Transverse colon (tissue), 4 donors: ENCODE results near the gene DRC7. TPM values are rescaled to one million over a fixed set of nuclear protein-coding genes. Genes with fewer than 3 reads are reported as not detected.

Experiments
- DNase-seq: peaks from one replicate; pipeline ENCODE4 v3.0.0-alpha.2; 2019
- H3K27ac ChIP-seq, 4 donors: fragments of 200-600 bp; sonication (generic); 2 replicates each; pipeline ENCODE4 v1.5.1; 2016 to 2018; ENCODE audit warnings: inconsistent platforms in 4 of 4
- H3K27me3 ChIP-seq: fragments of 200-600 bp; sonication (generic); 2 replicates; pipeline ENCODE4 v1.5.1; 2017; ENCODE audit warnings: inconsistent platforms
- H3K36me3 ChIP-seq, 4 donors: fragments of 200-600 bp; sonication (generic); 2 replicates each; pipeline ENCODE4 v1.5.1; 2017 to 2019; ENCODE audit warnings: inconsistent platforms in 4 of 4
- H3K4me1 ChIP-seq, 4 donors: fragments of 200-600 bp; sonication (generic); 2 replicates each; pipeline ENCODE4 v1.5.1; 2017 to 2020; ENCODE audit warnings: inconsistent platforms in 4 of 4
- H3K4me3 ChIP-seq, 4 donors: fragments of 200-600 bp; sonication (generic); 1 replicate in 1 of 4; 2 replicates in 3 of 4; pipeline versions ENCODE4 v1.5.1 to v1.6.1; 2017 to 2019; ENCODE audit warnings: inconsistent platforms in 4 of 4
- H3K9me3 ChIP-seq, 2 donors: fragments of 200-600 bp; sonication (generic); 2 replicates each; pipeline ENCODE4 v1.5.1; 2017 to 2019; ENCODE audit warnings: inconsistent platforms in 2 of 2
- CTCF ChIP-seq, 5 experiments: fragments of 200-600 bp in 3 of 5; fragments of 450-650 bp in 2 of 5; sonication (generic) in 3 of 5; IDR thresholded peaks; 1 replicate in 2 of 5; 2 replicates in 3 of 5; pipeline ENCODE4 v1.5.1; 2016 to 2017; ENCODE audit warnings: antibody characterized with exemption in 5 of 5, inconsistent platforms in 3 of 5, mild to moderate bottlenecking in 2 of 5, moderate library complexity in 1 of 5
- EP300 ChIP-seq: sonication (generic); formaldehyde crosslinking; IDR thresholded peaks from one replicate; pipeline ENCODE4 v1.6.1; 2017; ENCODE audit warnings: antibody characterized with exemption, low read depth
- POLR2A ChIP-seq: fragments of 450-650 bp; IDR thresholded peaks from one replicate; pipeline ENCODE4 v1.6.1; 2016; ENCODE audit warnings: antibody characterized with exemption, mild to moderate bottlenecking, moderate library complexity
- POLR2AphosphoS5 ChIP-seq, 3 donors: sonication (generic); formaldehyde crosslinking; IDR thresholded peaks; one replicate each; pipeline ENCODE4 v1.6.1; 2016; ENCODE audit warnings: antibody characterized with exemption in 3 of 3
- WGBS, 2 donors: methylation state at CpG; one replicate each; pipeline ENCODE4 v1.1.5; 2018; ENCODE audit warnings: low coverage in 1 of 2; 5-methylcytosine and 5-hydroxymethylcytosine counted together
- in situ Hi-C, 4 donors: fragments of 200-750 bp; cut with MboI; loops; one replicate each; pipeline versions ENCODE4 v1.15.0 to v1.15.1; 2017; ENCODE audit warnings: low sequenced_read_pairs in 3 of 4, low pct_ligation_motif_present in 1 of 4, low pct_unique_long_range_greater_than_20kb in 1 of 4
- intact Hi-C: fragments of 100-400 bp; cut with DNase I; formaldehyde crosslinking; loops from one replicate; pipeline ENCODE4 v1.15.1; 2023; ENCODE audit warnings: low total_unique reads
- total RNA-seq, 4 donors: library from RNA; depleted of rRNA; stranded (reverse); fragments of >200 nt; gene quantifications; one replicate each; pipeline ENCODE4 v1.1.0, GENCODE V29; 2016

Gene DRC7
- not detected for total RNA-seq

- intact Hi-C loops (no loop called here), in situ Hi-C loops (no loop called here)
- TF ChIP-seq POLR2AphosphoS5 (IDR thresholded peaks at IDR 0.05) (no peak), POLR2A (no peak), EP300 (no peak), CTCF (IDR thresholded peaks at IDR 0.05) (no peak)
- H3K4me3 ChIP-seq, result peak within 1 kb of the TSS in 1 of 4 donors; percentile 23
- 30% methylated on average over 8 of the region's 8 CpGs; no CpG with 5 or more reads in 1 of the 2 donors for WGBS, 2 donors
- DNase-seq, result peak; percentile 25
- no peaks in the 10 kb centered on the region for H3K36me3 ChIP-seq
- no peaks in the 10 kb centered on the region for H3K4me1 ChIP-seq
- H3K27ac ChIP-seq, result no peak within 1 kb of the TSS
- no peaks in the 10 kb centered on the region for H3K9me3 ChIP-seq
- no peaks in the 10 kb centered on the region for H3K27me3 ChIP-seq
Observed at GRCh38 chr16:57694725-57695679, at the start of gene DRC7. Gene DRC7, plus strand, starts transcription at chr16:57694806. Its CDS starts 3,144 bp downstream, at chr16:57697950.

GRCh38 chr16:57645169-57645568 is 49.4 kb upstream of the DRC7 start:
- DNase-seq, result no peak
- H3K9me3 ChIP-seq, result no peaks in the 10 kb centered on the region
- intact Hi-C loops (loop anchor here (5.0 kb wide), 1 partner anchor 53 kb away; no protein-coding TSS in a partner anchor), in situ Hi-C loops (loop anchor here in 1 of 4 donors (10.0 kb wide), 1 partner anchor 50 kb away; no protein-coding TSS in a partner anchor)
- no peaks in the 10 kb centered on the region for H3K36me3 ChIP-seq
- no peaks in the 10 kb centered on the region for H3K27me3 ChIP-seq
- no peak for TF ChIP-seq CTCF (IDR thresholded peaks at IDR 0.05)
- TF ChIP-seq EP300, result no peak
- TF ChIP-seq POLR2A, result no peak
- TF ChIP-seq POLR2AphosphoS5 (IDR thresholded peaks at IDR 0.05), result no peak
- no peak overlapping the region for H3K4me3 ChIP-seq
- peaks cover 0 to 12% (median 7%) of the 10 kb centered on the region in 4 donors for H3K4me1 ChIP-seq
- 69% methylated on average over 10 of the region's 10 CpGs; no CpG with 5 or more reads in 1 of the 2 donors for WGBS, 2 donors
- H3K27ac ChIP-seq, result peak overlapping the region in 1 of 4 donors; percentile 25

- Histone ChIP-seq H3K36me3 (no peaks in the 10 kb centered on the region), H3K4me3 (no peak overlapping the region), H3K27me3 (no peaks in the 10 kb centered on the region), H3K9me3 (no peaks in the 10 kb centered on the region), H3K4me1 (peaks cover 0 to 12% (median 7%) of the 10 kb centered on the region in 4 donors), H3K27ac (peak overlapping the region in 1 of 4 donors; percentile 25)
- 64 to 76% methylated on average over 7 to 19 of the region's 24 CpGs for WGBS, 2 donors
- in situ Hi-C loops (loop anchor here in 1 of 4 donors (10.0 kb wide), 1 partner anchor 51 kb away; no protein-coding TSS in a partner anchor), intact Hi-C loops (loop anchor here (5.0 kb wide), 1 partner anchor 54 kb away; no protein-coding TSS in a partner anchor)
- TF ChIP-seq POLR2A (no peak), CTCF (IDR thresholded peaks at IDR 0.05) (no peak), EP300 (no peak), POLR2AphosphoS5 (IDR thresholded peaks at IDR 0.05) (no peak)
- DNase-seq, result no peak
Observed at GRCh38 chr16:57645691-57646387, 48.8 kb upstream of the DRC7 start.
